Mesenchymal stem cell (in vitro differentiated cells and primary cell): Measurements from ENCODE around the gene C1orf35.

Experiments used
- DNase-seq: peaks from one replicate; pipeline ENCODE4 v3.0.0-alpha.2; 2013
- H2AFZ ChIP-seq: one replicate; pipeline ENCODE4 v1.6.1; 2013; ENCODE audit warnings: low read depth, mild to moderate bottlenecking, control low read depth, inconsistent platforms, low read length, moderate library complexity
- H2AK5ac ChIP-seq: 2 replicates; pipeline ENCODE4 v1.6.1; 2013; ENCODE audit warnings: low read length, moderate library complexity, mild to moderate bottlenecking, inconsistent platforms; ENCODE audit not compliant: severe bottlenecking
- H2BK120ac ChIP-seq: one replicate; pipeline ENCODE4 v1.6.1; 2013; ENCODE audit warnings: low read depth, mild to moderate bottlenecking, inconsistent platforms, low read length, moderate library complexity
- H2BK12ac ChIP-seq, 2 experiments: one replicate each; pipeline ENCODE4 v1.6.1; 2013; ENCODE audit warnings: inconsistent platforms in 2 of 2, low read length in 2 of 2, mild to moderate bottlenecking in 2 of 2, moderate library complexity in 2 of 2, control low read depth in 1 of 2
- H2BK15ac ChIP-seq: one replicate; pipeline ENCODE4 v1.6.1; 2013; ENCODE audit warnings: mild to moderate bottlenecking, low read depth, inconsistent platforms; ENCODE audit not compliant: poor library complexity, severe bottlenecking
- H2BK5ac ChIP-seq: 2 replicates; pipeline ENCODE4 v1.6.1; 2013; ENCODE audit warnings: low read depth, mild to moderate bottlenecking, low read length, control low read depth, inconsistent platforms; ENCODE audit not compliant: poor library complexity, severe bottlenecking
- H3K14ac ChIP-seq, 2 experiments: one replicate each; pipeline ENCODE4 v1.6.1; 2013; ENCODE audit warnings: inconsistent platforms in 2 of 2, low read length in 2 of 2, control low read depth in 1 of 2, mild to moderate bottlenecking in 1 of 2, moderate library complexity in 1 of 2
- H3K18ac ChIP-seq, 2 experiments: one replicate each; pipeline ENCODE4 v1.6.1; 2013; ENCODE audit warnings: inconsistent platforms in 2 of 2, low read length in 2 of 2, control low read depth in 1 of 2, low read depth in 1 of 2, mild to moderate bottlenecking in 1 of 2
- H3K23ac ChIP-seq, 2 experiments: one replicate each; pipeline ENCODE4 v1.6.1; 2013; ENCODE audit warnings: inconsistent platforms in 2 of 2, low read length in 2 of 2, mild to moderate bottlenecking in 2 of 2, moderate library complexity in 2 of 2, control low read depth in 1 of 2
- H3K27ac ChIP-seq: 2 replicates; pipeline ENCODE4 v1.5.1; 2013; ENCODE audit warnings: mild to moderate bottlenecking, moderate library complexity, low read length, control low read depth, inconsistent platforms; ENCODE audit not compliant: poor library complexity, severe bottlenecking
- H3K27me3 ChIP-seq, 2 experiments: 2 replicates each; pipeline versions ENCODE4 v1.6.1 to v1.7.0; 2013; ENCODE audit warnings: low read length in 2 of 2, mild to moderate bottlenecking in 2 of 2, moderate library complexity in 2 of 2, control low read depth in 1 of 2, inconsistent platforms in 1 of 2; ENCODE audit not compliant: control insufficient read depth in 1 of 2, insufficient read depth in 1 of 2
- H3K36me3 ChIP-seq, 2 experiments: 2 replicates each; pipeline versions ENCODE4 v1.6.1 to v1.7.0; 2013; ENCODE audit warnings: low read length in 2 of 2, control low read depth in 1 of 2, inconsistent platforms in 1 of 2, low read depth in 1 of 2, mild to moderate bottlenecking in 1 of 2; ENCODE audit not compliant: insufficient read depth in 2 of 2, control insufficient read depth in 1 of 2
- H3K4ac ChIP-seq, 2 experiments: one replicate each; pipeline ENCODE4 v1.6.1; 2013; ENCODE audit warnings: inconsistent platforms in 2 of 2, low read length in 2 of 2, mild to moderate bottlenecking in 2 of 2, moderate library complexity in 2 of 2, control low read depth in 1 of 2, low read depth in 1 of 2
- H3K4me1 ChIP-seq: 2 replicates; pipeline ENCODE4 v1.6.1; 2013; ENCODE audit warnings: low read depth, low read length, control low read depth; ENCODE audit not compliant: control insufficient read depth, insufficient read depth
- H3K4me2 ChIP-seq: 2 replicates; pipeline ENCODE4 v1.6.1; 2013; ENCODE audit warnings: low read length, mild to moderate bottlenecking, inconsistent platforms; ENCODE audit not compliant: poor library complexity, severe bottlenecking
- H3K4me3 ChIP-seq, 2 experiments: 2 replicates each; pipeline versions ENCODE4 v1.5.1 to v1.7.0; 2013; ENCODE audit warnings: low read length in 2 of 2, mild to moderate bottlenecking in 2 of 2, control low read depth in 1 of 2, low read depth in 1 of 2; ENCODE audit not compliant: insufficient read depth in 1 of 2
- H3K79me1 ChIP-seq: replicated peaks from 2 replicates; pipeline ENCODE4 v1.6.1; 2013; ENCODE audit warnings: mild to moderate bottlenecking, control low read depth, low read length, inconsistent platforms; ENCODE audit not compliant: poor library complexity, severe bottlenecking
- H3K9ac ChIP-seq: 2 replicates; pipeline ENCODE4 v1.7.0; 2013; ENCODE audit warnings: mild to moderate bottlenecking, low read length, moderate library complexity
- H3K9me3 ChIP-seq: 2 replicates; pipeline ENCODE4 v1.7.0; 2013; ENCODE audit warnings: mild to moderate bottlenecking, low read length; ENCODE audit not compliant: control insufficient read depth
- H4K8ac ChIP-seq: one replicate; pipeline ENCODE4 v1.6.1; 2013; ENCODE audit warnings: inconsistent platforms, mild to moderate bottlenecking, low read length, moderate library complexity
- H4K91ac ChIP-seq: one replicate; pipeline ENCODE4 v1.6.1; 2013; ENCODE audit warnings: mild to moderate bottlenecking, low read length, inconsistent platforms
- WGBS: methylation state at CpG from one replicate; pipeline ENCODE4 v1.1.7; 2013; ENCODE audit warnings: mixed read lengths; 5-methylcytosine and 5-hydroxymethylcytosine counted together

C1orf35 gene

DNA sequence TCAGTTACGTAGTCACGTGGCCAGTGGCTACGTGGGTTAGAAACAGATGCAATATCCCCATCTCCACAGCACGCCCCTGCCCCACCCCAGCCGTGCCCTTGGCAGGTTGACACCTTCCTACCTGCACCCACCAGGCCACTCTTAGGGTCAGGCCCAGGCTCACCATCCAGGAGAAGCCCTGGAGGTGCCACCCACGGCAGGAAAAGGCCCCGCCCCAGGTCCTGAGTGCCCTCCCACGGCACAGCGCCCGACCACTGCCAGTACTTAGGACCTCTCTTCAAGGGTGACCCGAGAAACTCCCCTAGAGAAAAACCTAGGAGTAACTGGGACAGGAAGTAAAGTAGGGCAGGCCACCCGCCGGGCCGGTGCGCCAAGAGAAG, 1.5 kb downstream of the C1orf35 start:
- no peak overlapping the region for H3K18ac ChIP-seq
- no peak overlapping the region for H3K4ac ChIP-seq
- no peaks in the 10 kb centered on the region for H3K9me3 ChIP-seq
- 83% methylated on average over 15 of the region's 15 CpGs for WGBS
- H3K4me3 ChIP-seq, result peak overlapping the region; percentile 88 to 92
- H3K79me1 ChIP-seq, result peaks cover 11% of the 10 kb centered on the region
- no peak overlapping the region for H3K23ac ChIP-seq
- no peak overlapping the region for H2BK15ac ChIP-seq
- H3K9ac ChIP-seq, result peak overlapping the region; percentile 86
- H3K4me2 ChIP-seq, result peak overlapping the region; percentile 88
- no peak overlapping the region for H2BK5ac ChIP-seq
- no peak for DNase-seq
- H3K27me3 ChIP-seq, result no peaks in the 10 kb centered on the region
- H2BK120ac ChIP-seq, result no peak overlapping the region
- no peak overlapping the region for H2AK5ac ChIP-seq
- no peak overlapping the region for H2AFZ ChIP-seq
- peaks cover 61 to 70% of the 10 kb centered on the region in 2 experiments for H3K36me3 ChIP-seq
- no peak overlapping the region for H4K91ac ChIP-seq
- no peak overlapping the region for H3K27ac ChIP-seq
- no peak overlapping the region for H2BK12ac ChIP-seq
- peak overlapping the region; percentile 19 for H4K8ac ChIP-seq
- peaks cover 23% of the 10 kb centered on the region for H3K4me1 ChIP-seq
- no peak overlapping the region for H3K14ac ChIP-seq

GRCh38 chr1:228100822-228101613, 2.1 kb downstream of the C1orf35 start:
- H4K91ac ChIP-seq, result no peak overlapping the region
- H3K14ac ChIP-seq, result no peak overlapping the region
- H3K4me2 ChIP-seq, result no peak overlapping the region
- no peak overlapping the region for H3K18ac ChIP-seq
- peaks cover 25% of the 10 kb centered on the region for H3K4me1 ChIP-seq
- no peak overlapping the region for H3K4ac ChIP-seq
- H2AK5ac ChIP-seq, result no peak overlapping the region
- no peak overlapping the region for H2BK5ac ChIP-seq
- no peak overlapping the region for H2BK15ac ChIP-seq
- no peak for DNase-seq
- no peaks in the 10 kb centered on the region for H3K9me3 ChIP-seq
- H3K36me3 ChIP-seq, result peaks cover 61 to 70% of the 10 kb centered on the region in 2 experiments
- peak overlapping the region; percentile 86 for H3K9ac ChIP-seq
- H2BK120ac ChIP-seq, result no peak overlapping the region
- 94% methylated on average over 12 of the region's 12 CpGs for WGBS
- no peak overlapping the region for H3K23ac ChIP-seq
- H3K79me1 ChIP-seq, result peaks cover 9% of the 10 kb centered on the region
- peak overlapping the region in 1 of 2 experiments; percentile 92 for H3K4me3 ChIP-seq
- H3K27me3 ChIP-seq, result no peaks in the 10 kb centered on the region
- no peak overlapping the region for H2BK12ac ChIP-seq
- no peak overlapping the region for H2AFZ ChIP-seq
- H4K8ac ChIP-seq, result no peak overlapping the region
- H3K27ac ChIP-seq, result no peak overlapping the region

DNA sequence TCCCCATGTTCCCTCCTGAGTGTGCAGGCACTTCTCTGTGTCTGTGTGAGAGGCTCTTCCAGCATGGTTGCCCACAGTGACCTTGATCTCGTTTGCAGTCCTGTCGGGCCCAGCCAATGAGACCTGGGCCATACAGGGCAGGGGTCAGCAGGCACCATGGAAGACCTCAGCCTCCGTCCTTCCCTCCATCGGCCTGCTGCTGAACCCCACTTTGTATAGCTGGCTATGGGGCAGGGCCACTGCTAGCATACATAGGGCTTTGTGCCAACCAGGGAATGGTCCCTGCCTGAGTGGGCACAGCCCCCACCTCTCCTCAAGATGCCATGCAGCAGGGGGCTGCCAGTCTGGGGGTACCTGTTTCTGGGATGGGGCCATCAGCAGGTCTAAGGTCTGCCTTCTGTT, 3.8 kb downstream of the C1orf35 start:
- H2BK12ac ChIP-seq, result no peak overlapping the region
- no peak overlapping the region for H3K18ac ChIP-seq
- no peak overlapping the region for H2BK5ac ChIP-seq
- 88% methylated on average over 4 of the region's 4 CpGs for WGBS
- H3K23ac ChIP-seq, result no peak overlapping the region
- no peak overlapping the region for H2AFZ ChIP-seq
- no peak overlapping the region for H3K9ac ChIP-seq
- peaks cover 67 to 71% of the 10 kb centered on the region in 2 experiments for H3K36me3 ChIP-seq
- H3K4ac ChIP-seq, result no peak overlapping the region
- no peak overlapping the region for H2AK5ac ChIP-seq
- no peak overlapping the region for H2BK120ac ChIP-seq
- H3K79me1 ChIP-seq, result peaks cover 5% of the 10 kb centered on the region
- peaks cover 6% of the 10 kb centered on the region for H3K9me3 ChIP-seq
- no peak overlapping the region for H3K4me3 ChIP-seq
- no peak overlapping the region for H3K14ac ChIP-seq
- no peak overlapping the region for H3K4me2 ChIP-seq
- H3K4me1 ChIP-seq, result peaks cover 21% of the 10 kb centered on the region
- H3K27ac ChIP-seq, result no peak overlapping the region
- no peak overlapping the region for H2BK15ac ChIP-seq
- H4K8ac ChIP-seq, result no peak overlapping the region
- no peaks in the 10 kb centered on the region for H3K27me3 ChIP-seq
- no peak overlapping the region for H4K91ac ChIP-seq
- no peak for DNase-seq

- Histone ChIP-seq H3K23ac (no peak overlapping the region), H2BK5ac (no peak overlapping the region), H2BK120ac (no peak overlapping the region), H3K27ac (no peak overlapping the region), H2BK12ac (no peak overlapping the region), H3K9me3 (peaks cover 8% of the 10 kb centered on the region), H4K91ac (no peak overlapping the region), H3K9ac (no peak overlapping the region), H3K36me3 (peaks cover 72 to 76% of the 10 kb centered on the region in 2 experiments), H3K4me2 (no peak overlapping the region), H2AK5ac (no peak overlapping the region), H3K4ac (no peak overlapping the region), H2BK15ac (no peak overlapping the region), H3K4me3 (peak overlapping the region in 1 of 2 experiments; percentile 32), H3K79me1 (peaks cover 5% of the 10 kb centered on the region), H3K18ac (no peak overlapping the region), H3K4me1 (peaks cover 20% of the 10 kb centered on the region), H4K8ac (no peak overlapping the region), H3K27me3 (no peaks in the 10 kb centered on the region), H2AFZ (no peak overlapping the region), H3K14ac (no peak overlapping the region)
- no peak for DNase-seq
- WGBS, result 97% methylated on average over 28 of the region's 28 CpGs
Measured at GRCh38 chr1:228098323-228098931, 4.7 kb downstream of the C1orf35 start.
